ENCODE measurements around the gene OR6V1.

- TF ChIP-seq EZH2 (IDR thresholded peaks at IDR 0.05; ENCODE audit: borderline replicate concordance, low read depth, low read length, poor library complexity, severe bottlenecking) (no peak), CTCF (conservative IDR thresholded peaks at IDR 0.05; ENCODE audit: low read depth, low read length) (no peak)
Measured at GRCh38 chr7:143027683-143028082, 24.5 kb upstream of the OR6V1 start.

All from A673 (cell line).